ENCODE results near the gene AGAP1.
"Not testable (repeated sequence)": the region's sequence is repeated elsewhere in the genome, so short reads cannot be mapped to it uniquely, and the experiment has no call there.

AGAP1 gene

GRCh38 chr2:235737840-235738239 lies 244.0 kb downstream of the AGAP1 start:
- DNase-seq (ENCODE audit: low spot score) = no peak

- no peak for DNase-seq (ENCODE audit: low spot score)
These were observed 246.0 kb downstream of the AGAP1 start for GRCh38 chr2:235739704-235740415.

- peak; percentile 48 for DNase-seq (ENCODE audit: low spot score)
These were observed 247.0 kb downstream of the AGAP1 start for GRCh38 chr2:235740821-235741220.

- DNase-seq (ENCODE audit: low spot score) = no peak
These were observed 250.3 kb downstream of the AGAP1 start for GRCh38 chr2:235744161-235744560.

- no peak for DNase-seq (ENCODE audit: low spot score)
These were observed 251.8 kb downstream of the AGAP1 start for GRCh38 chr2:235745597-235745996.

- DNase-seq (ENCODE audit: low spot score) = peak; percentile 91
These were observed 252.6 kb downstream of the AGAP1 start for GRCh38 chr2:235746257-235746934.

- DNase-seq (ENCODE audit: low spot score) = no peak
These were observed 253.3 kb downstream of the AGAP1 start for GRCh38 chr2:235747001-235747785.

GRCh38 chr2:235747786-235748091 lies 253.9 kb downstream of the AGAP1 start:
- no peak for DNase-seq (ENCODE audit: low spot score)

GRCh38 chr2:235749121-235749770 lies 255.4 kb downstream of the AGAP1 start:
- no peak for DNase-seq (ENCODE audit: low spot score)

GRCh38 chr2:235749771-235750160 lies 255.9 kb downstream of the AGAP1 start:
- DNase-seq (ENCODE audit: low spot score) = no peak

- DNase-seq (ENCODE audit: low spot score) = no peak
These were observed 259.0 kb downstream of the AGAP1 start for GRCh38 chr2:235752846-235753245.

GRCh38 chr2:235754357-235755207 lies 260.7 kb downstream of the AGAP1 start:
- no peak for DNase-seq (ENCODE audit: low spot score)

GRCh38 chr2:235756491-235756890 lies 262.6 kb downstream of the AGAP1 start:
- no peak for DNase-seq (ENCODE audit: low spot score)

- DNase-seq (ENCODE audit: low spot score) = no peak
These were observed 263.4 kb downstream of the AGAP1 start for GRCh38 chr2:235757212-235757611.

GRCh38 chr2:235757640-235758039 lies 263.8 kb downstream of the AGAP1 start:
- DNase-seq (ENCODE audit: low spot score) = no peak

- no peak for DNase-seq (ENCODE audit: low spot score)
These were observed 269.2 kb downstream of the AGAP1 start for GRCh38 chr2:235762832-235763598.

- DNase-seq (ENCODE audit: low spot score) = no peak
These were observed 270.0 kb downstream of the AGAP1 start for GRCh38 chr2:235763816-235764215.

GRCh38 chr2:235764478-235764877 lies 270.6 kb downstream of the AGAP1 start:
- not testable (repeated sequence) for DNase-seq (ENCODE audit: low spot score)

GRCh38 chr2:235765181-235765820 lies 271.5 kb downstream of the AGAP1 start:
- DNase-seq (ENCODE audit: low spot score) = peak; percentile 74

GRCh38 chr2:235766278-235766677 lies 272.4 kb downstream of the AGAP1 start:
- DNase-seq (ENCODE audit: low spot score) = peak; percentile 82
